Breast epithelium (tissue), 3 donors: ENCODE results near the gene VIPAS39.

Experiments
- CTCF ChIP-seq, 3 donors: fragments of 450-650 bp; IDR thresholded peaks; one replicate each; pipeline ENCODE4 v1.5.1; 2016 to 2017; ENCODE audit warnings: antibody characterized with exemption in 3 of 3, mild to moderate bottlenecking in 3 of 3, moderate library complexity in 3 of 3
- POLR2A ChIP-seq: fragments of 450-650 bp; IDR thresholded peaks from one replicate; pipeline ENCODE4 v1.6.1; 2016; ENCODE audit warnings: antibody characterized with exemption, mild to moderate bottlenecking, moderate library complexity
- POLR2AphosphoS5 ChIP-seq, 3 donors: sonication (generic); formaldehyde crosslinking; IDR thresholded peaks; one replicate each; pipeline ENCODE4 v1.6.1; 2017; ENCODE audit warnings: antibody characterized with exemption in 3 of 3

- no peak for TF ChIP-seq CTCF (IDR thresholded peaks at IDR 0.05)
- TF ChIP-seq POLR2A: no peak
- TF ChIP-seq POLR2AphosphoS5 (IDR thresholded peaks at IDR 0.05): no peak
These were observed 20.6 kb upstream of the VIPAS39 start for GRCh38 chr14:77478029-77478428.
